ENCODE measurements around the gene ZBTB20. TPM values are rescaled to one million over a fixed set of nuclear protein-coding genes. Genes with fewer than 3 reads are reported as not detected.

The ZBTB20 gene
- total RNA-seq, 3 donors from 2014 or later (not counting 1 experiment from before 2014, with no cell fraction given), result 52.7 to 58.3 (median 55.9) TPM

- H3K27me3 Mint-ChIP-seq (ENCODE audit: low read depth in 2 of 2), result no peaks in the 10 kb centered on the region
- WGBS (ENCODE audit: insufficient coverage), result no CpG with 5 or more reads among the region's 2 CpGs
- no peaks in the 10 kb centered on the region for H3K36me3 Mint-ChIP-seq
- Histone ChIP-seq H3K4me1 (ENCODE audit: control insufficient read depth, insufficient read depth, low read length) (no peaks in the 10 kb centered on the region), H3K4me3 (ENCODE audit: low read length) (no peak overlapping the region), H3K36me3 (ENCODE audit: control insufficient read depth, insufficient read depth, low read length) (no peaks in the 10 kb centered on the region), H3K27ac (ENCODE audit: low read length) (no peak overlapping the region), H3K27me3 (ENCODE audit: control insufficient read depth, insufficient read depth, low read length) (no peaks in the 10 kb centered on the region), H3K9me3 (ENCODE audit: control insufficient read depth, insufficient read depth, low read length) (no peaks in the 10 kb centered on the region)
- H3K27ac Mint-ChIP-seq, result no peak overlapping the region
- peaks cover 0 to 14% of the 10 kb centered on the region in 2 donors for H3K4me1 Mint-ChIP-seq
- DNase-seq (no peak), ATAC-seq (no peak)
- TF ChIP-seq CTCF (IDR thresholded peaks at IDR 0.05), result no peak
- intact Hi-C loops (cut with micrococcal nuclease), result no loop called here
- no peak overlapping the region for H3K4me3 Mint-ChIP-seq
- peaks cover 0 to 2% of the 10 kb centered on the region in 2 donors for H3K9me3 Mint-ChIP-seq
Observed at GRCh38 chr3:114998971-114999579, 148.0 kb downstream of the ZBTB20 start.

- H3K27me3 Mint-ChIP-seq (ENCODE audit: low read depth in 2 of 2), result no peaks in the 10 kb centered on the region
- no peak for DNase-seq
- no peaks in the 10 kb centered on the region for H3K36me3 Mint-ChIP-seq
- H3K9me3 Mint-ChIP-seq, result peaks cover 5 to 9% of the 10 kb centered on the region in 2 donors
- no peak overlapping the region for H3K4me3 ChIP-seq (ENCODE audit: low read length)
- WGBS (ENCODE audit: insufficient coverage), result 80% methylated on average over 4 of the region's 6 CpGs
- no peak for TF ChIP-seq CTCF (IDR thresholded peaks at IDR 0.05)
- peaks cover 0 to 14% of the 10 kb centered on the region in 2 donors for H3K4me1 Mint-ChIP-seq
- H3K9me3 ChIP-seq (ENCODE audit: control insufficient read depth, insufficient read depth, low read length), result no peaks in the 10 kb centered on the region
- no peaks in the 10 kb centered on the region for H3K4me1 ChIP-seq (ENCODE audit: control insufficient read depth, insufficient read depth, low read length)
- no peaks in the 10 kb centered on the region for H3K36me3 ChIP-seq (ENCODE audit: control insufficient read depth, insufficient read depth, low read length)
- ATAC-seq, result no peak
- H3K4me3 Mint-ChIP-seq, result no peak overlapping the region
- no peak overlapping the region for H3K27ac Mint-ChIP-seq
- H3K27me3 ChIP-seq (ENCODE audit: control insufficient read depth, insufficient read depth, low read length), result no peaks in the 10 kb centered on the region
- intact Hi-C loops (cut with micrococcal nuclease), result no loop called here
- H3K27ac ChIP-seq (ENCODE audit: low read length), result no peak overlapping the region
Observed at GRCh38 chr3:114994554-114995341, 152.3 kb downstream of the ZBTB20 start.

- Histone ChIP-seq H3K9me3 (ENCODE audit: control insufficient read depth, insufficient read depth, low read length) (no peaks in the 10 kb centered on the region), H3K4me1 (ENCODE audit: control insufficient read depth, insufficient read depth, low read length) (no peaks in the 10 kb centered on the region), H3K4me3 (ENCODE audit: low read length) (no peak overlapping the region), H3K36me3 (ENCODE audit: control insufficient read depth, insufficient read depth, low read length) (no peaks in the 10 kb centered on the region), H3K27ac (ENCODE audit: low read length) (no peak overlapping the region), H3K27me3 (ENCODE audit: control insufficient read depth, insufficient read depth, low read length) (no peaks in the 10 kb centered on the region)
- Mint-ChIP-seq H3K4me1 (peaks cover 0 to 7% of the 10 kb centered on the region in 2 donors), H3K9me3 (peaks cover 0 to 2% of the 10 kb centered on the region in 2 donors), H3K4me3 (no peak overlapping the region), H3K27ac (no peak overlapping the region), H3K27me3 (ENCODE audit: low read depth in 2 of 2) (no peaks in the 10 kb centered on the region), H3K36me3 (no peaks in the 10 kb centered on the region)
- ATAC-seq (no peak), DNase-seq (no peak)
- intact Hi-C loops (cut with micrococcal nuclease), result no loop called here
- 93% methylated on average over 1 of the region's 1 CpG for WGBS (ENCODE audit: insufficient coverage)
- no peak for TF ChIP-seq CTCF (IDR thresholded peaks at IDR 0.05)
Observed at GRCh38 chr3:114985776-114986175, 161.3 kb downstream of the ZBTB20 start.
